Bronchial epithelial cell (primary cell): Measurements from ENCODE around the gene DGKZ. TPM values are rescaled to one million over a fixed set of nuclear protein-coding genes. Genes with fewer than 3 reads are reported as not detected.
A peak's percentile ranks its signal among the peaks of the same experiment; 100 is the strongest.

Experiments used
- DNase-seq: peaks from one replicate; pipeline ENCODE4 v3.0.0-alpha.2; 2010; ENCODE audit warnings: low read depth
- FAIRE-seq: peaks from 2 replicates; lab custom pipeline; 2011; peaks lifted over from hg19 to GRCh38; lab: Jason Lieb, UNC
- H3K27me3 ChIP-seq: 2 replicates; pipeline ENCODE4 v1.5.1; 2011; ENCODE audit warnings: low read length; ENCODE audit not compliant: control insufficient read depth, insufficient read depth
- H3K36me3 ChIP-seq: 2 replicates; pipeline ENCODE4 v1.5.1; 2011; ENCODE audit warnings: low read length; ENCODE audit not compliant: control insufficient read depth, insufficient read depth
- H3K4me3 ChIP-seq: 2 replicates; pipeline ENCODE4 v1.5.1; 2011; ENCODE audit warnings: mild to moderate bottlenecking, low read depth, low read length, control low read depth
- CTCF ChIP-seq: IDR thresholded peaks from 2 replicates; pipeline ENCODE4 v1.5.1; 2011; ENCODE audit warnings: mild to moderate bottlenecking, moderate library complexity, low read length, control low read depth, inconsistent platforms; ENCODE audit not compliant: insufficient read depth, severe bottlenecking
- total RNA-seq: library from RNA; depleted of rRNA; stranded (reverse); fragments of >200 nt; gene quantifications from 2 replicates; pipeline ENCODE4 v1.2.1, GENCODE V29; 2014

DGKZ gene
- total RNA-seq, 1 donor from 2014 or later: 30.5 TPM

- Histone ChIP-seq H3K4me3 (no peak overlapping the region), H3K36me3 (peaks cover 16% of the 10 kb centered on the region), H3K27me3 (no peaks in the 10 kb centered on the region)
- FAIRE-seq (no peak), DNase-seq (no peak)
- TF ChIP-seq CTCF: no peak
These were observed 57.3 kb downstream of the DGKZ start for GRCh38 chr11:46404476-46405017.

- no peaks in the 10 kb centered on the region for H3K27me3 ChIP-seq
- DNase-seq (no peak), FAIRE-seq (no peak)
- H3K36me3 ChIP-seq: peaks cover 17% of the 10 kb centered on the region
- no peak for TF ChIP-seq CTCF
- H3K4me3 ChIP-seq: no peak overlapping the region
These were observed 60.4 kb downstream of the DGKZ start for GRCh38 chr11:46407635-46408034.

- Histone ChIP-seq H3K27me3 (no peaks in the 10 kb centered on the region), H3K36me3 (peaks cover 15% of the 10 kb centered on the region), H3K4me3 (no peak overlapping the region)
- FAIRE-seq (no peak), DNase-seq (no peak)
- no peak for TF ChIP-seq CTCF
These were observed 61.2 kb downstream of the DGKZ start for GRCh38 chr11:46408407-46408986.

GRCh38 chr11:46410021-46410420, 62.8 kb downstream of the DGKZ start:
- Histone ChIP-seq H3K36me3 (peaks cover 19% of the 10 kb centered on the region), H3K4me3 (no peak overlapping the region), H3K27me3 (no peaks in the 10 kb centered on the region)
- DNase-seq (no peak), FAIRE-seq (no peak)
- peak; percentile 9 for TF ChIP-seq CTCF

- Histone ChIP-seq H3K27me3 (no peaks in the 10 kb centered on the region), H3K4me3 (no peak overlapping the region), H3K36me3 (peaks cover 9% of the 10 kb centered on the region)
- DNase-seq (peak; percentile 60), FAIRE-seq (no peak)
- TF ChIP-seq CTCF: no peak
These were observed 66.7 kb downstream of the DGKZ start for GRCh38 chr11:46413760-46414465.
